Panc1 (cell line): ENCODE measurements around the gene ISG20L2. TPM values are rescaled to one million over a fixed set of nuclear protein-coding genes. Genes with fewer than 3 reads are reported as not detected.

Experiments used
- ATAC-seq: fragments of 200-7000 bp; cut with Tn5 transposase; 2 replicates; pipeline ENCODE4 v1.9.1; 2020; ENCODE audit warnings: mild to moderate bottlenecking, moderate library complexity
- BruUV-seq: library from RNA; stranded (reverse); fragments of 400-500 nt; replicated peaks from 2 replicates; lab custom pipeline; 2021; lab: Mats Ljungman, UMichigan
- CTCF ChIA-PET: fragments of 300-600 bp; sonication (Branson Sonifier 250); formaldehyde crosslinking; loops from one replicate; lab custom pipeline; 2022; ENCODE audit warnings: antibody characterized with exemption; lab: Charles Lee
- POLR2A ChIA-PET: fragments of 300-600 bp; sonication (Branson Sonifier 250); formaldehyde crosslinking; loops from one replicate; lab custom pipeline; 2022; ENCODE audit warnings: antibody characterized with exemption; lab: Charles Lee
- DNase-seq: peaks from one replicate; pipeline ENCODE4 v3.0.0-alpha.2; 2010; ENCODE audit warnings: low read depth, low spot score
- H3K27ac ChIP-seq: 2 replicates; pipeline ENCODE4 v1.5.1; 2011; ENCODE audit warnings: mild to moderate bottlenecking, low read length, inconsistent platforms
- H3K27me3 ChIP-seq: fragments of 200-500 bp; sonication (Bioruptor generic); 2 replicates; pipeline ENCODE4 v1.6.0; 2014; ENCODE audit warnings: low read length, inconsistent platforms; ENCODE audit not compliant: control insufficient read depth, insufficient read depth
- H3K36me3 ChIP-seq: fragments of 200-500 bp; sonication (Bioruptor generic); 2 replicates; pipeline ENCODE4 v1.5.1; 2014; ENCODE audit warnings: inconsistent platforms, mild to moderate bottlenecking, low read length, moderate library complexity; ENCODE audit not compliant: control insufficient read depth, insufficient read depth
- H3K4me1 ChIP-seq: 2 replicates; pipeline ENCODE4 v1.5.1; 2011; ENCODE audit warnings: inconsistent platforms, mild to moderate bottlenecking, low read length, moderate library complexity; ENCODE audit not compliant: control insufficient read depth, insufficient read depth
- H3K4me3 ChIP-seq, 2 experiments: 2 replicates each; pipeline ENCODE4 v1.5.1; 2011 to 2012; ENCODE audit warnings: low read depth in 2 of 2, low read length in 2 of 2, mild to moderate bottlenecking in 2 of 2, inconsistent platforms in 1 of 2, moderate library complexity in 1 of 2
- H3K9me3 ChIP-seq: fragments of 200-500 bp; sonication (Bioruptor generic); 2 replicates; pipeline ENCODE4 v1.5.1; 2014; ENCODE audit warnings: low read depth, mild to moderate bottlenecking, inconsistent platforms, low read length, moderate library complexity; ENCODE audit not compliant: control insufficient read depth, insufficient read depth
- CTCF ChIP-seq: fragments of 450-650 bp; IDR thresholded peaks from 2 replicates; pipeline ENCODE4 v1.5.1; 2017; ENCODE audit warnings: mild to moderate bottlenecking
- POLR2AphosphoS5 ChIP-seq: IDR thresholded peaks from 2 replicates; pipeline ENCODE4 v1.6.1; 2012; ENCODE audit warnings: mild to moderate bottlenecking, low read depth, low read length, moderate library complexity
- REST ChIP-seq, 2 experiments: IDR thresholded peaks; 2 replicates each; pipeline ENCODE4 v1.6.1; 2011 to 2012; ENCODE audit warnings: low read depth in 2 of 2, control low read depth in 1 of 2, low read length in 1 of 2, mild to moderate bottlenecking in 1 of 2, moderate library complexity in 1 of 2; ENCODE audit not compliant: insufficient read depth in 1 of 2
- SIN3A ChIP-seq: IDR thresholded peaks from 2 replicates; pipeline ENCODE4 v1.6.1; 2012; ENCODE audit warnings: low read depth, mild to moderate bottlenecking, low read length, moderate library complexity, borderline replicate concordance; ENCODE audit not compliant: insufficient read depth
- TCF7L2 ChIP-seq: IDR thresholded peaks from 2 replicates; pipeline ENCODE4 v1.6.1; 2011; ENCODE audit warnings: mild to moderate bottlenecking, low read depth, low read length, inconsistent platforms
- in situ Hi-C: cut with HindIII; loops from 2 replicates; pipeline ENCODE4 v1.10.0; 2016; ENCODE audit warnings: low sequenced_read_pairs, low pct_unique_long_range_greater_than_20kb
- intact Hi-C: fragments of 100-400 bp; cut with micrococcal nuclease; formaldehyde crosslinking; loops from one replicate; pipeline ENCODE4 v1.10.0; 2022; ENCODE audit not compliant: unreplicated experiment
- total RNA-seq: library from RNA; stranded (reverse); gene quantifications from one replicate; pipeline ENCODE4 v1.2.1, GENCODE V29; 2021; ENCODE audit not compliant: unreplicated experiment

ISG20L2 gene
- total RNA-seq, 1 experiment from 2014 or later = 40.6 TPM

GRCh38 chr1:156767101-156767878, 38.7 kb upstream of the ISG20L2 start, which contains the start of gene PRCC:
TSS of gene PRCC (plus strand) at chr1:156767535. CDS start at chr1:156767772, 237 bp downstream.
- intact Hi-C loops = no loop called here
- ATAC-seq = peak; percentile 97

GRCh38 chr1:156766298-156767100, 37.9 kb upstream of the ISG20L2 start:
- DNase-seq (no peak), ATAC-seq (peak; percentile 11; the same call in 1 of the 2 replicates)
- peak overlapping the region; percentile 99 for H3K27ac ChIP-seq
- H3K9me3 ChIP-seq = no peaks in the 10 kb centered on the region
- in situ Hi-C loops = no loop called here
- H3K4me3 ChIP-seq = peak overlapping the region; percentile 84 to 99
- intact Hi-C loops = no loop called here
- H3K36me3 ChIP-seq = peaks cover 10% of the 10 kb centered on the region
- TSS peak; percentile 89 for BruUV-seq
- ChIA-PET CTCF (interaction anchor here (1.0 kb wide), 1 partner anchor 123 kb away, joined by 3 read pairs; no protein-coding TSS in a partner anchor), POLR2A (interaction anchor here (0.5 to 1.0 kb wide), 6 partner anchors 10 to 100 kb away, joined by 3 to 6 read pairs (median 3); partner anchors contain the start of gene MRPL24)
- TF ChIP-seq TCF7L2 (no peak), REST (IDR thresholded peaks at IDR 0.05; ENCODE audit: insufficient read depth in 1 of 2, low read depth in 2 of 2, low read length in 1 of 2) (no peak), POLR2AphosphoS5 (no peak), CTCF (no peak), SIN3A (no peak)
- no peaks in the 10 kb centered on the region for H3K27me3 ChIP-seq
- H3K4me1 ChIP-seq = peaks cover 22% of the 10 kb centered on the region

More at GRCh38 chr1:156767101-156767878, 38.7 kb upstream of the ISG20L2 start, which contains the start of gene PRCC:
- POLR2A ChIA-PET = interaction anchor here (0.5 to 1.0 kb wide), 6 partner anchors 9 to 101 kb away, joined by 3 to 6 read pairs (median 3); partner anchors contain the start of gene MRPL24
- Histone ChIP-seq H3K27me3 (no peaks in the 10 kb centered on the region), H3K9me3 (no peaks in the 10 kb centered on the region), H3K4me1 (peaks cover 23% of the 10 kb centered on the region), H3K27ac (peak within 1 kb of the TSS; percentile 99), H3K4me3 (peak within 1 kb of the TSS; percentile 98 to 99), H3K36me3 (peaks cover 10% of the 10 kb centered on the region)
- TSS peak; percentile 74 for BruUV-seq
- TF ChIP-seq SIN3A = peak; percentile 88; the same call in 1 of the 2 replicates
- peak; percentile 51 for TF ChIP-seq POLR2AphosphoS5
- no peak for TF ChIP-seq TCF7L2
- in situ Hi-C loops = no loop called here
- CTCF ChIA-PET = interaction anchor here (1.0 kb wide), 1 partner anchor 122 kb away, joined by 3 read pairs; no protein-coding TSS in a partner anchor
- DNase-seq = peak; percentile 100
